ENCODE results near the gene MROH7. TPM values are rescaled to one million over a fixed set of nuclear protein-coding genes. Genes with fewer than 3 reads are reported as not detected.

MROH7 gene
- total RNA-seq, 5 donors from 2014 or later (not counting 1 experiment from before 2014, with no cell fraction given): 0.15 to 0.63 (median 0.25) TPM

DNA sequence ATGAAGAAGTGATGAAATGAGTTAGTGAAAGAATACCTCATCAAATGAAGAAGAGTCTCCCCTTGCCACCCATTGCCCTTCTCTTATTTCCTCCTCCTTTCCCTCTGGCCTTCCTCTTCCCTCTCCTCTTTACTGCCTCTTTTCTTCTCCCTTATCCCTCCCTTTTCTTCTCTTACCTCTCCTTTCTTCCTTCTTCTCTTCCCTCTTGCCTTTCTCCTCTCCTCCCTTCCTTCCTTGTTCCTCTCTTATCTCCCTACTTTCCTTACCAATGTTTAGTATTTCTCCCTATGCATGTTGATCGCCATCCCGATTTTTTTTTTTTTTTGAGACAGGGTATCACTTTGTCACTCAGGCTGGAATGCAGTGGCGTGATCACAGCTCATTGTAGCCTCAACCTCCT lies 8.8 kb downstream of the MROH7 start:
- Histone ChIP-seq H3K27ac (ENCODE audit: low read length) (no peak overlapping the region), H3K4me3 (ENCODE audit: control insufficient read depth in 1 of 2, extremely low read depth in 1 of 2, low read length in 1 of 2) (no peak overlapping the region), H3K36me3 (ENCODE audit: control insufficient read depth in 2 of 2, extremely low read depth in 1 of 2, insufficient read depth in 1 of 2, low read length in 1 of 2) (no peaks in the 10 kb centered on the region), H3K4me1 (ENCODE audit: control insufficient read depth in 1 of 2, extremely low read depth in 1 of 2, insufficient read depth in 2 of 2, low read length in 2 of 2) (no peaks in the 10 kb centered on the region), H3K27me3 (replicated peaks in 1 of 2; ENCODE audit: control insufficient read depth in 2 of 2, extremely low read depth in 1 of 2, insufficient read depth in 2 of 2, low read length in 1 of 2) (no peaks in the 10 kb centered on the region), H3K9me3 (no peaks in the 10 kb centered on the region)
- ChIA-PET CTCF (interaction anchor here in 1 of 2 donors (0.9 kb wide), 1 partner anchor 13 kb away, joined by 3 read pairs; no protein-coding TSS in a partner anchor), POLR2A (no interaction called here)
- Mint-ChIP-seq H3K4me3 (no peak overlapping the region), H3K27me3 (peaks cover 5 to 16% of the 10 kb centered on the region in 2 donors), H3K9me3 (no peaks in the 10 kb centered on the region), H3K36me3 (no peaks in the 10 kb centered on the region), H3K27ac (no peak overlapping the region), H3K4me1 (no peaks in the 10 kb centered on the region)
- DNase-seq (no peak), ATAC-seq (replicated peaks in 1 of 4) (no peak)
- WGBS (ENCODE audit: insufficient coverage): no CpG with 5 or more reads among the region's 3 CpGs

DNA sequence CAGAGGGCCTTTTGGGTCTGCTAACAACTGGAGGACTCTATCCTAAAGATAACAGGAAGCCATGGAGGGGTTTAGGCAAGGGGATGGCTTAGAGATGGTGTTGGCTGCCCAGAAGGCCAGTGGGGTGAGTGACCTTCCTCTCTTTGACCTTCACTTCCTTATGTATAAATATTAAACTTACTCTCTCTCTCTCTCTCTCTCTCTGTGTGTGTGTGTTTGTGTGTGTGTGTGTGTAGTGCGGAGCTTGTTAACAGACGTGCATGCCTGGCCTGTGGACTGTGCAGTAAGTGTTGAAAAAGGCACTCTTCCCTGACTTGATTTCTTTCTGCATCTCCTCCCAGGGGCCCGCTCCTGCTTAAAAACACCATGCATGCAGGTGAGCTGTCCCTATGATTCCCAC lies 10.0 kb downstream of the MROH7 start:
- Histone ChIP-seq H3K27ac (ENCODE audit: low read length) (no peak overlapping the region), H3K36me3 (ENCODE audit: control insufficient read depth in 2 of 2, extremely low read depth in 1 of 2, insufficient read depth in 1 of 2, low read length in 1 of 2) (no peaks in the 10 kb centered on the region), H3K27me3 (replicated peaks in 1 of 2; ENCODE audit: control insufficient read depth in 2 of 2, extremely low read depth in 1 of 2, insufficient read depth in 2 of 2, low read length in 1 of 2) (no peaks in the 10 kb centered on the region), H3K4me1 (ENCODE audit: control insufficient read depth in 1 of 2, extremely low read depth in 1 of 2, insufficient read depth in 2 of 2, low read length in 2 of 2) (no peaks in the 10 kb centered on the region), H3K9me3 (no peaks in the 10 kb centered on the region), H3K4me3 (ENCODE audit: control insufficient read depth in 1 of 2, extremely low read depth in 1 of 2, low read length in 1 of 2) (no peak overlapping the region)
- Mint-ChIP-seq H3K36me3 (no peaks in the 10 kb centered on the region), H3K4me3 (no peak overlapping the region), H3K27ac (no peak overlapping the region), H3K4me1 (no peaks in the 10 kb centered on the region), H3K9me3 (no peaks in the 10 kb centered on the region), H3K27me3 (peaks cover 5 to 16% of the 10 kb centered on the region in 2 donors)
- WGBS (ENCODE audit: insufficient coverage): no CpG with 5 or more reads among the region's 3 CpGs
- DNase-seq: no peak
- no peak for ATAC-seq (replicated peaks in 1 of 4)
- CTCF ChIA-PET: no interaction called here
- POLR2A ChIA-PET: no interaction called here

DNA sequence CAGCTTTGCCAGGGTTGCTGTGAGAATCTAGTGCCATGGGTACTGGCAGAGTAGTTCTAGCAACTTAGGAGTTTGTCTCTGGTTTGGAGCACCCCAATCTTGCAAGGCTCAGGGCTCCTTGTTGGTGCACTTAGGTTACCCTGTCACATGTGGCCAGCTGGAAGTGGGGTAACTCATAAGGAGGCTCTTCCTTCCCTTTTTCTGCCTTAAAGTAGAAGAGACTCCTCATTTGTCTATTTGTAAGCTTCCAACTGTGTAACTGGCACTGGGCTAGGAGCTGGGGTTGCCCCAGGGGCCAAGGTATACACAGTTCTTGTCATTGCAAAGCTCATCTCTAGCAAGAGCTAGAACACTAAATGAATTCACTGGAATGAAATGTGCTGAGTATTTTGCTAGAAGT lies 10.6 kb downstream of the MROH7 start:
- Histone ChIP-seq H3K4me1 (ENCODE audit: control insufficient read depth in 1 of 2, extremely low read depth in 1 of 2, insufficient read depth in 2 of 2, low read length in 2 of 2) (no peaks in the 10 kb centered on the region), H3K27me3 (replicated peaks in 1 of 2; ENCODE audit: control insufficient read depth in 2 of 2, extremely low read depth in 1 of 2, insufficient read depth in 2 of 2, low read length in 1 of 2) (no peaks in the 10 kb centered on the region), H3K27ac (ENCODE audit: low read length) (no peak overlapping the region), H3K4me3 (ENCODE audit: control insufficient read depth in 1 of 2, extremely low read depth in 1 of 2, low read length in 1 of 2) (no peak overlapping the region), H3K9me3 (no peaks in the 10 kb centered on the region), H3K36me3 (ENCODE audit: control insufficient read depth in 2 of 2, extremely low read depth in 1 of 2, insufficient read depth in 1 of 2, low read length in 1 of 2) (no peaks in the 10 kb centered on the region)
- H3K36me3 Mint-ChIP-seq: no peaks in the 10 kb centered on the region
- H3K4me1 Mint-ChIP-seq: no peaks in the 10 kb centered on the region
- H3K27ac Mint-ChIP-seq: no peak overlapping the region
- peaks cover 5 to 14% of the 10 kb centered on the region in 2 donors for H3K27me3 Mint-ChIP-seq
- no peaks in the 10 kb centered on the region for H3K9me3 Mint-ChIP-seq
- ChIA-PET POLR2A (no interaction called here), CTCF (no interaction called here)
- ATAC-seq (replicated peaks in 1 of 4) (no peak), DNase-seq (no peak)
- no peak overlapping the region for H3K4me3 Mint-ChIP-seq

DNA sequence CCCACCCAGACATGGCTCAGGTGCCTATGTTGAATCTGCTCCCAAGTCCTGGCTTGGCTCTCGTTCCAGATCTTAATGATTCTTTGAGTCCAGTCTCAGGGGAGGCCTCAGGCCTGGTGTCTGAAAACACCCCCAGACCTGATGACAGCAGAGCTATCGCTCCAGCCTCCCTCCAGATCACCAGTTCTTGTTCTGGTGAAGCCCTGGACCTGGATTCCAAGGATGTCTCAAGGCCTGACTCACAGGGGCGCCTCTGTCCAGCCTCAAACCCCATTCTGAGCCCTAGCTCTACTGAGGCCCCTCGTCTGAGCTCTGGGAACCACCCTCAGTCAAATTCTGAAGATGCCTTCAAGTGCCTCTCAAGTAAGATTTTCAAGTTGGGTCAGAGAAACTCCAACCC lies 11.4 kb downstream of the MROH7 start:
- Histone ChIP-seq H3K36me3 (ENCODE audit: control insufficient read depth in 2 of 2, extremely low read depth in 1 of 2, insufficient read depth in 1 of 2, low read length in 1 of 2) (no peaks in the 10 kb centered on the region), H3K27ac (ENCODE audit: low read length) (no peak overlapping the region), H3K9me3 (no peaks in the 10 kb centered on the region), H3K4me1 (ENCODE audit: control insufficient read depth in 1 of 2, extremely low read depth in 1 of 2, insufficient read depth in 2 of 2, low read length in 2 of 2) (no peaks in the 10 kb centered on the region), H3K27me3 (replicated peaks in 1 of 2; ENCODE audit: control insufficient read depth in 2 of 2, extremely low read depth in 1 of 2, insufficient read depth in 2 of 2, low read length in 1 of 2) (no peaks in the 10 kb centered on the region), H3K4me3 (ENCODE audit: control insufficient read depth in 1 of 2, extremely low read depth in 1 of 2, low read length in 1 of 2) (no peak overlapping the region)
- ATAC-seq (replicated peaks in 1 of 4): no peak
- Mint-ChIP-seq H3K4me1 (no peaks in the 10 kb centered on the region), H3K27me3 (peaks cover 5 to 12% of the 10 kb centered on the region in 2 donors), H3K4me3 (no peak overlapping the region), H3K27ac (no peak overlapping the region), H3K9me3 (peaks cover 0 to 2% (median 2%) of the 10 kb centered on the region in 3 donors), H3K36me3 (no peaks in the 10 kb centered on the region)
- POLR2A ChIA-PET: no interaction called here
- CTCF ChIA-PET: no interaction called here
- no peak for DNase-seq
- WGBS (ENCODE audit: insufficient coverage): 49% methylated on average over 3 of the region's 4 CpGs

DNA sequence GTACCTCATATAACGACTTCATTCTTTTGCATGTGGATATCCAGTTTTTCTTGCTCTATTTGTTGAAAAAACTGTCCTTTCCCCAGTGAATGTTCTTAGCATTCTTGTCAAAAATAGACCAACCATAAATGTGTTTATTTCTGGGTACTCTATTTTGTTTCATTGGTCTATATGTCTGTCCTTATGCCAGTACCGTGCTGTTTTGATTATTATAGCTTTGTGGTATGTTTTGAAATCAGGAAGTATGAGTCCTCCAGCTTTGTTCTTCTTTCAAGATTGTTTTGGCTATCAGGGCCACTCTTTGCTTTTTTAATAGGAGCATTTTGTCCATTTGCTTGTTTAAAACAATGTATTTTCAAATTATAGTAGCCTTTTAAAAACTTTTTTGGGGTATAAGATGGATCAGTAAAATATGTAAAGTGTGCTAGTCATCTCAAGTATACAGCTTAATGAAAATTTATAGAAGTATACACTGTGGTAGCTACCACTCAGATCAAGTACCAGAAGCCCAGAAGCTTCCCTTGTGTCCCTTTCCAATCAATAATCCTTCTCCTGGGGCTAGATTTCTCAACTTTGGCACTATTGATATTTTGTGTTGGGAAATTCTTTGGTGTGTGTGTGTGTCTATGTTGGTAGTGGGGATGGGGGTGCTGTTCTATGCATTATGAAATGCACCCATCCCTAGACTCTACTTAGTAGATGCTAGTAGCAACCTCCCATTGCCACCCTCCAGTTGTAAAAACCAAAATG lies 16.8 kb downstream of the MROH7 start:
- 70% methylated on average over 1 of the region's 2 CpGs for WGBS (ENCODE audit: insufficient coverage)
- Mint-ChIP-seq H3K27me3 (peaks cover 0 to 5% of the 10 kb centered on the region in 2 donors), H3K4me1 (no peaks in the 10 kb centered on the region), H3K36me3 (no peaks in the 10 kb centered on the region), H3K27ac (no peak overlapping the region), H3K9me3 (peaks cover 0 to 14% (median 9%) of the 10 kb centered on the region in 3 donors), H3K4me3 (no peak overlapping the region)
- no peak overlapping the region for H3K27ac ChIP-seq (ENCODE audit: low read length)
- H3K4me1 ChIP-seq (ENCODE audit: control insufficient read depth in 1 of 2, extremely low read depth in 1 of 2, insufficient read depth in 2 of 2, low read length in 2 of 2): no peaks in the 10 kb centered on the region
- no peaks in the 10 kb centered on the region for H3K36me3 ChIP-seq (ENCODE audit: control insufficient read depth in 2 of 2, extremely low read depth in 1 of 2, insufficient read depth in 1 of 2, low read length in 1 of 2)
- ATAC-seq (replicated peaks in 1 of 4): no peak
- no peaks in the 10 kb centered on the region for H3K9me3 ChIP-seq
- ChIA-PET POLR2A (no interaction called here), CTCF (no interaction called here)
- no peak overlapping the region for H3K4me3 ChIP-seq (ENCODE audit: control insufficient read depth in 1 of 2, extremely low read depth in 1 of 2, low read length in 1 of 2)
- H3K27me3 ChIP-seq (replicated peaks in 1 of 2; ENCODE audit: control insufficient read depth in 2 of 2, extremely low read depth in 1 of 2, insufficient read depth in 2 of 2, low read length in 1 of 2): no peaks in the 10 kb centered on the region
- DNase-seq: no peak

DNA sequence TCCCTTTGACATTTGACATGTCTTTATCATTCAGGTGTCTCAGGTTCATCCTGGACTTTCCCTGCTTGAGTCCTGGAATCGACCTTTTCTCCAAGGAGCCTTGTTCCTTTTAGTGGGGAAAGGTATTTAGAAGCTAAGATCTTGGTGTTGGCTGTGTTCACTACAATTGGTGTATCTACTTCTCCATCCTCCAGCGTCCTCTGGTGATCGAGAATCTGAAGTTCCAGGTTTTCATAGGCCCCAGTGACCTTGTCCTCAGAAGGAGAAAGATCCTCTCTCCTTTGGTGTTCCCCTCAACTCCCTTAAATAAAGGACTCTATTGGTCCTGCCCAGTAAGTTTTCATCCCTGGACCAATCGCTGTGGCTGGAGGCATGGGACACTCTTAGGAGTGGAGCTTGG lies 22.1 kb downstream of the MROH7 start:
- peaks cover 0 to 5% of the 10 kb centered on the region in 2 experiments for H3K27me3 ChIP-seq (replicated peaks in 1 of 2; ENCODE audit: control insufficient read depth in 2 of 2, extremely low read depth in 1 of 2, insufficient read depth in 2 of 2, low read length in 1 of 2)
- no peaks in the 10 kb centered on the region for H3K36me3 ChIP-seq (ENCODE audit: control insufficient read depth in 2 of 2, extremely low read depth in 1 of 2, insufficient read depth in 1 of 2, low read length in 1 of 2)
- H3K36me3 Mint-ChIP-seq: no peaks in the 10 kb centered on the region
- H3K27ac Mint-ChIP-seq: no peak overlapping the region
- no CpG with 5 or more reads among the region's 4 CpGs for WGBS (ENCODE audit: insufficient coverage)
- no peak for DNase-seq
- peaks cover 0 to 5% (median under 1%) of the 10 kb centered on the region in 3 donors for H3K9me3 Mint-ChIP-seq
- peaks cover 0 to 10% of the 10 kb centered on the region in 2 donors for H3K27me3 Mint-ChIP-seq
- ChIA-PET POLR2A (no interaction called here), CTCF (interaction anchor here in 1 of 2 donors (0.6 kb wide), 1 partner anchor 224 kb away, joined by 3 read pairs; no protein-coding TSS in a partner anchor)
- H3K4me1 Mint-ChIP-seq: no peaks in the 10 kb centered on the region
- no peak overlapping the region for H3K4me3 Mint-ChIP-seq
- no peak overlapping the region for H3K4me3 ChIP-seq (ENCODE audit: control insufficient read depth in 1 of 2, extremely low read depth in 1 of 2, low read length in 1 of 2)
- H3K27ac ChIP-seq (ENCODE audit: low read length): no peak overlapping the region
- ATAC-seq (replicated peaks in 1 of 4): no peak
- no peaks in the 10 kb centered on the region for H3K4me1 ChIP-seq (ENCODE audit: control insufficient read depth in 1 of 2, extremely low read depth in 1 of 2, insufficient read depth in 2 of 2, low read length in 2 of 2)
- no peaks in the 10 kb centered on the region for H3K9me3 ChIP-seq

Data from T-cell (primary cell).